HG02798 (cell line): ENCODE results near the gene ZNF618.
"Not testable (repeated sequence)": the region's sequence is repeated elsewhere in the genome, so short reads cannot be mapped to it uniquely, and the experiment has no call there.

Experiments used
- ATAC-seq: cut with Tn5 transposase; IDR thresholded peaks from one replicate; pipeline ENCODE4 v1.9.1; 2021; ENCODE audit warnings: mild to moderate bottlenecking; ENCODE audit not compliant: unreplicated experiment, poor library complexity

ZNF618 gene

DNA sequence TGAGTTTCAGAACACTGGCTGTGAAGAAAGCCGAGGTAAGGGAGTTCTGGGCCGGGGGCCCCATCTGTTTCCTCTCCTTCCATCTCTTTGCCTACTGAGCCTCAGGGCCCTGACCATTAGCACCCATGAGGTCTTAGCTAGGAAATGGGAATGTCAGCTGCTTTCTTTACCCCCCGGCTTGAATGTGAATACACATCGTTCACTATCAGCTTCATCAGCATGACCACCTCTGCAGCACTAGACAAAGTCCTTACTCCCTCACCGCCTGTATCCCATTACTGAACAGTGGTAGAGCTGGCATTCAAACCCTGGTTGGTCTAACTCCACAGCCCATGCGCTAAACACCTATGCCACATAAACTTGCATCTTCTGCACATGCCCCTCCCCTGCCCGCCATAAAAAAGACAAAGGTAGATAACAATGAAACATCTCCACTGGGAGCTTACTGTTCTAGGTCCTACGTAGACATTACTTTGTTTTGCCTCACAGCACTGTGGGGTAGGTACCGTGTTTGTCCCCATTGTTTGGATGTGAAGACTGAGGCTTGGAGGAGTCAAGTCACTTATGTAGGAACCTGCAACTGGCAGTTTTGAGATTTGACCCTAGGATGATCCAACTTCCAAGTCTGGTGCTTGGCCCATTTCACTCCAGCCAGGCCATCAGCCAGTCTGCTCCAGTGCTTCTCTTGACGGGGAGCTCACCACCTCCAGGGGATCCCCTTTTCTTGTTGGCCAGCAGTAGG, 108.7 kb downstream of the ZNF618 start:
- no peak for ATAC-seq

GRCh38 chr9:113985968-113986585, 110.0 kb downstream of the ZNF618 start:
- ATAC-seq: no peak

GRCh38 chr9:113986931-113987330, 110.8 kb downstream of the ZNF618 start:
- no peak for ATAC-seq

DNA sequence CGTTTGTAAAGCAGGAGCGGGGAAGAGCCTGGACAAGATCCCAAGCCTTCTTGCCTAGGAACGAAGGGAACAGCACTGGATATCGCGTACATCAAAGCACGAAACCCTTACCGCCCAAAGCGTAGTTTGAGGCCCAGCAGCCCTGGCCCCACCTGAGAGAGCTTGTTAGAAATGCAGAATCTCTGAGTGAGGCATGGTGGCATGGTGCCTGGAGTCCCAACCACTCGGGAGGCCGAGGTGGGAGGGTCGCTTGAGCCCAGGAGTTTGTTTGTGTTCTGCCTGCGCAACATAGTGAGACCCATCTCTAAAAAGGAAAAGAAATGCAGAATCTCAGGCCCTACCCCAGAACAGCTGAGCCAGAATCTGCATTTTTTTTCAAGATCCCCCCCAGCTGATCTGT, 111.4 kb downstream of the ZNF618 start:
- no peak for ATAC-seq

- no peak for ATAC-seq
Measured at GRCh38 chr9:113988385-113989016, 112.4 kb downstream of the ZNF618 start.

GRCh38 chr9:113989017-113989713, 113.1 kb downstream of the ZNF618 start:
- no peak for ATAC-seq

- ATAC-seq: no peak
Measured at GRCh38 chr9:113989714-113990569, 113.8 kb downstream of the ZNF618 start.

DNA sequence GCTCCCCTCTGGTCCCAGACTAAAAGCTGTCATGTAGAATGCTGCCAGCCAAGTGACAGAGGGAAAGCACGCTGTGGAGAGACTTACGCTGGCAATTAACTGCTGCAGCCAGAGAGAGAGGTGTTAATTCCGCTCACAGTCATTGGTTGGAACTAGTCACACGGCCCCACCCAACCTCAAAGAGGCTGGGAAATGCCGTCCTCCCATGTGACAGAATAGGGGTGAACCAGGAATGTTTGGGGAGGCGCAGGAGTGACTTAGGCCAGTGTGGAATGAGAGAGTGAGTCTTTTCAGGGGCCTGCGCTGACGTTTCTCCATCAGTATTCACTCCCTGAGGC, 114.4 kb downstream of the ZNF618 start:
- ATAC-seq: no peak

- ATAC-seq: no peak
Measured at GRCh38 chr9:113990975-113991471, 114.9 kb downstream of the ZNF618 start.

DNA sequence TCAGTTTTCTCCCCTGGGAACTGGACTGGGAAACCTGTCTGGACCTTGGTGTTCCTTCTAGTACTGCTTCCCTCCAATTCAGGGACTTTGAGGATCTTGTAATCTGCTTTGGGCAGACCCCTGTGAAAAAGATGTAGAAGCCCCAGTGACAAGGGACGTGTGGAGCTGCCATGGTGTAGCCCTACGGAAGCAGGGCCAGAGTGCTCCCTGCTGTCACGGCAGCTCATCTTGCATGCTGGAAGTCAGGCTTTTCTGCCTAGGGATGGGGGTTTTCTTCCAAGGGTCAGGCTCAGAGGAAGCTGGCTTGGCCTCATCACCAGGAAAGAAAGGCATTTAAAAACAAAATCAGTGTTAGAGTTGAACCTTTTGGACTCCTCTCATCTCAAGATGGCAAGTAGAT, 115.6 kb downstream of the ZNF618 start:
- ATAC-seq: no peak

DNA sequence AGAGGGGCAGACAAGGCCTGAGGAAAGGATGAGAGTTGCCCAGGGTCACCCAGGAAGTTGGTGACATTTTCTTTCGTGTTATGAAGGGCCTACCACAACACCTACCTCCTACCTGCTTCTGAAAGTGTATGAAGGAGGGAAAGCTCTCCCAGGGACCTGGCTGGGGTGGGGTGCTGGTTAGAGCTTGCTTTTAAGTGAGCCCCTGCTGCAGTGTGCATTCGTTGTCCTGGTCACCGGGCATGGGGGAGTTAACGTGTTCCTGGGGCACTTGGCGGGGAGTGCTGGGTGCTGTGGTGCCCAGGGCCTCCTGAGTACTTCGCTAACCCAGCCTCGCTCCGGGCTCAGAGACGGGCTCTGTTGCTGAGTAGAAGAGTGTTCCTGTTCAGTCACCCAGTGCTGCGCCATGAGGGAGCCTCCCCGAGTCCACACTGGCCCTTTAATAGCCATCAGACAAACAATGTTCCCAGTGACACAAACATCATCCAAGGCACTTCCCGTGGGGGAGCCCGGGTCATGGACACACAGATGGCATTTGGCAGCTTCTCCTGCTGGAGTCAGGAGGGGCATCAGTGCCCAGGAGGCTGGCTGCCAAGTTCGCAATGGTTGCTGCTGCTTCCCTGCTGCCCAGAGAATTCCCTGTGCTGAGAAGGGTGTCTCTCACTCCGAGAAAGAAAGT, 116.3 kb downstream of the ZNF618 start:
- no peak for ATAC-seq

- ATAC-seq: no peak
Measured at GRCh38 chr9:113992994-113993393, 116.9 kb downstream of the ZNF618 start.

- ATAC-seq: no peak
Measured at GRCh38 chr9:113993838-113994540, 117.9 kb downstream of the ZNF618 start.

GRCh38 chr9:113995401-113995800, 119.3 kb downstream of the ZNF618 start:
- no peak for ATAC-seq

GRCh38 chr9:113995963-113996362, 119.9 kb downstream of the ZNF618 start:
- ATAC-seq: no peak

- no peak for ATAC-seq
Measured at GRCh38 chr9:113996531-113997001, 120.5 kb downstream of the ZNF618 start.

DNA sequence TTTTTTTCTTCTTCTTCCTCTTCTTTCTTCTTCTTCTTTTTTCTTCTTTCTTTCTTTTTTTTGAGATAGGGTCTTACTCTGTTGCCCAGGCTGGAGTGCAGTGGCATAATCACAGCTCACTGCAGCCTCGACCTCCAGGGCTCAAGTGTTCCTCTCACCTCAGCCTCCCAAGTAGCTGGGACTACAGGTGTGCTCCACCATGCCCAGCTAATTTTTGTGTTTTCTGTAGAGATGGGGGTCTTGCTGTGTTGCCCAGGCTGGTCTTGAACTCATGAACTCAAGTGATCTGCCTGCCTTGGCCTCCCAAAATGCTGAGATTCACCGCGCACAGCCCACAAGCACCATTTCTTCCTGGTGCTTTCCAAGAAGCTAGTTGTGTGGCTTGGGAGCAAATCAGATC, 121.0 kb downstream of the ZNF618 start:
- ATAC-seq: not testable (repeated sequence)

GRCh38 chr9:113997610-113998009, 121.5 kb downstream of the ZNF618 start:
- ATAC-seq: no peak

GRCh38 chr9:113998114-113998513, 122.0 kb downstream of the ZNF618 start:
- no peak for ATAC-seq
